Endometrial microvascular endothelial cells (primary cell): ENCODE measurements around the gene ZNF774. TPM values are rescaled to one million over a fixed set of nuclear protein-coding genes. Genes with fewer than 3 reads are reported as not detected.

ENCODE experiments used
- in situ Hi-C: cut with HindIII; loops from 2 replicates; pipeline ENCODE4 v1.10.0; 2017; ENCODE audit warnings: low sequenced_read_pairs, low pct_unique_long_range_greater_than_20kb; ENCODE audit errors: inconsistent ontology term
- total RNA-seq: library from RNA; depleted of rRNA; stranded (reverse); fragments of >200 nt; gene quantifications from one replicate; pipeline ENCODE4 v1.2.3, GENCODE V29; 2015; ENCODE audit errors: inconsistent ontology term

Gene ZNF774
- total RNA-seq, 1 donor from 2014 or later, result 0.56 TPM

- in situ Hi-C loops, result no loop called here
Observed at GRCh38 chr15:90382320-90382719, 30.2 kb downstream of the ZNF774 start.

GRCh38 chr15:90386221-90386620 lies 34.1 kb downstream of the ZNF774 start:
- in situ Hi-C loops, result no loop called here

DNA sequence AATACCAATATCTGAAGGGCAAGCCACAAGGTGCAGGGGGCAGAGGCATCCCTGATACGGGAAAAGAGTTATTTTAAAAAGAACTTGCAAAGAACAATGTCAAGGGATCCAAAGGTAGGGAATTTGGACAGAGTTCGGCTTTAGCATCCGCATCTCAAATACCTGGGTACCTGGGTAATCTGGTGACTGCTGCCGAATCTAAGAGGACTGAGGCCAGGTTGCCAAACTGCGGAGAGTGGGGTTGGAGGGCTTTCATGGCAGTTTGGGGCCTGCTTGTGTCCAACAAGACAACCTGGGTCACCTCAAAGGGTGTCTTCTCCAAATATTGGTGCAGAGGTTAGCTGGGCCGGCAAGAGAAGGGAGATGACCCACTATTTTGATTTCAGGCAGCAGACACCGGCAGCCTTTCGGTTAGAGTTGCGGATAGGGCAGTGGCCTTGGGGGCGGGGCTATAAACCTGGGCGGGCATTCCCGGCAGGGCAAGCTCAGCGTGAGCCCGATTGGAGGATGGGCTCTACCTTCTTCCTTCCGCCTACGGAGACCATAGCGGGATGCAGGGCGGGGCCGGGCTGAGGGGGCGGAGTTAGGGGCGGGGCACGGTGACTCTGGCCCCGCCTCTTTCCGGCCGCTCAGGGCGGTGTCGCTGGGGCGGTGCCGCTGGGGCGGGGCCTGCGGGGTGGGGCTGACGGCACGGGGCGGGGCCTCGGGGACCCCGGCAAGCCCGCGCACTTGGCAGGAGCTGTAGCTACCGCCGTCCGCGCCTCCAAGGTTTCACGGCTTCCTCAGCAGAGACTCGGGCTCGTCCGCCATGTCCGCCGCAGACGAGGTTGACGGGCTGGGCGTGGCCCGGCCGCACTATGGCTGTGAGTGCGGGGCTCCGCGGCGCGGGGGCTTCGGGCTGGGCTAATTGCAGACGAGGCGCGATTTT lies 35.7 kb downstream of the ZNF774 start, which contains the start of gene IQGAP1:
Gene IQGAP1, plus strand, starts transcription at position 709 of the 928 bp plus-strand sequence. Its CDS starts 100 bp downstream, at position 809.
- in situ Hi-C loops, result no loop called here

- in situ Hi-C loops, result no loop called here
Observed at GRCh38 chr15:90388462-90389380, 36.6 kb downstream of the ZNF774 start.

GRCh38 chr15:90389513-90389912 lies 37.4 kb downstream of the ZNF774 start:
- in situ Hi-C loops, result no loop called here

DNA sequence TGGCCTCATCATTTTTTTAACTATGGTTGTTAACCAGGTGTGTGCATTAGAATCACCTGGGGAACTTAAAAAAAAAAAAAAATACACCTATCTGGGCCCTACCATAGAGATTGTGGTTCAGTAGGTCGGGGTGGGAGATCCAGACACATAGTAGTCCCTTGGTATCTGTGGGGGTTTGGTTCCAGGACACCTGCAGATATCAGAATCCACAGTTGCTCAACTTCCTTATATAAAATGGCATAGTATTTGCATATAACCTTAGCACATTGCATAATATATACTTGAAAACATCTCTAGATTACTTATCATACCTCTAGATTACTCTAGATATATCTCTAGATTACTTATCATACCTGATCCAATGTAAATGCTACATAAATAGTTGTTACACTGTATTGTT lies 41.0 kb downstream of the ZNF774 start:
- in situ Hi-C loops, result no loop called here

DNA sequence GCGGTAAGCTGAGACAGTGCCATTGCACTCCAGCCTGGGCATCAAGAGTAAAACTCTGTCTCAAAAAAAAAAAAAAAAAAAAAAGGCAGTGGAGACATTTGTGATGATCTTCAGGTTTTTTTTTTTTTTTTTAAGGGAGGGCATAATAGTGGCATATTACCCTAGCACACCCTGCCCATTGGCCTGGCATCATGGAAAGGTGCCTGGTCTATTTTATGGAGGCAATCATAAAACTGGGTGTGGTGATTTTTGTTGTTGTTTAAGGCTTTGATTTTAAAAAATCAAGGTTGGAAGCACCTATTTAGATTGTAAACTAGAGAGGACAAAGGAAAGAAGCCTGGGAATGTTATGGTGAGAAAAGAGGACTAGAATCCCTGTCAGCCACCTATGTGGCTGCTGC lies 42.0 kb downstream of the ZNF774 start:
- in situ Hi-C loops, result no loop called here

DNA sequence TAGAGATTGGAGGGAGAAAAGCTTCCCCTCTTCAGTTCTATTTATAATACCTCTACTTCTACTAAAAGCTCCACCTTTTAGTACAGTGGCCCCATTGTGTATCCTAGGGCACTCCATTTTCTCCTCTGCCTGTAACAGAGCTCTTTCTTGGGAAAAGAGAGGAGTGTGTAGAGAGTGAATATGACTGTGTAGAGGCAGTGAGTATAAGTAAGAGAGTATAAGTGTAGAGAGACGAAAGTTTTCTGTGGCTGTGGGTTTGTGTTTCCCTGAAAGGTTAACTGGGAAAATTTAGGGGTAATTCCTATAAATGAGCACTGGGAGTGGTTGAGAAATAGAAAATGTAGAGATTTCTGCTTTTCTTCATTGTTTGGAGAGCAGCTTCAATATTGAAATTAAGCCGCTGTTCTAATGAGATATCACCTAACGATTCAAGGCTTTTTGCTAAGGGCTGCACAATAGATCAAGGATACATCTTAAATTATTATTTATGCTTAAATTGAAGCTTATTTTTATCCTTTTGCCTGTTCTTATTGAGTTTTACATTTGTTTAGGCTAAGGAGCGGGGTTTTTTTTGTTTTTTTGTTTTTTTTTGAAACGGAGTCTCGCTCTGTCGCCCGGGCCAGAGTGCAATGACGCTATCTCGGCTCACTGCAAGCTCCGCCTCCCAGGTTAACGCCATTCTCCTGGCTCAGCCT lies 42.8 kb downstream of the ZNF774 start:
- in situ Hi-C loops, result no loop called here

- in situ Hi-C loops, result no loop called here
Observed at GRCh38 chr15:90396321-90396720, 44.2 kb downstream of the ZNF774 start.

- in situ Hi-C loops, result no loop called here
Observed at GRCh38 chr15:90400005-90400758, 48.1 kb downstream of the ZNF774 start.

DNA sequence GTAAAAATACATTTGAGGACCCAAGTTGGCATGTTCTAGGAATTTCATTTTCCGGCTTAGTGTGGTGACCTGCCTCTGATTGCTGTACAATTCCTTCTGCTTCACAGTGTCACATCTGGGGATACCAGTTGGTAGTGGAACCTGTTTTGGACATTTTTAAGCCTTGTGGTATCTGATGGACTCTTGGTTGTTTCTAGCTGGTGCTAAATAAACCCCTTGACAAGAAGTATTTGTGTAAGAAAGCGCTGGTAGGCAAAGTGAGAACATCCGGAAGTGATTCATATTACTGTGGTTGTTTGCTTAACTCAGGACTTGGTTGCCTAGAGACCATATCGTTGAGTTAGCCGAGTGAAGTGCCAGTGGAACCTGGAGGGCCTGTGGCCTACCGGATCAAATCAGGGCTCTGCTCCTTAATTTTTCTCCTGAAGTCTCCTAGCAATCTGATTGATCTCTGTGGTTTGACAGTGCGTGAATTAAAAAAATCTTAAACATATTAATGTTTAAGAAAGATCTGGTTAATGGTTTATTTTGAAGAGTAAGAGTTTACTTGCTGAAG lies 48.8 kb downstream of the ZNF774 start:
- in situ Hi-C loops, result no loop called here

- in situ Hi-C loops, result no loop called here
Observed at GRCh38 chr15:90401495-90401894, 49.4 kb downstream of the ZNF774 start.

DNA sequence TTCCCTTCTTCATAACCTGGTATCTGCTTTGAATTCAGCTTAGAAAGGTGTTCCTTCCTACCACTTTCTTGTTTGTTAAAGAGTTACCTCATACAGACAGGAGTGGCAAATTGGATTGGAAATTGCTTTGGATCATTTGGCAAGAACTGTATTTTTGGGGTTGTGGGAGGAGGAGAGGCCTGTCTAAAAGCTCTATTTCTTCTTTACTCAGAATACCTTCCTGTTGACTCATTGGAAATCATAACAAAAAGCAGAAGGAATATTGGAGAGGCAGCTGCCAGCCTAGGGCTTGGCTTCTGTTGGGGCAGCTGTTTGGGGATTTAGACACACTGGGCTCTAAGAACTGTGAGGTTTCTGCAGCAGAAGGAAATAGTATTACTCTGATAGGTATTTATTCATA lies 50.1 kb downstream of the ZNF774 start:
- in situ Hi-C loops, result no loop called here

GRCh38 chr15:90402767-90403166 lies 50.7 kb downstream of the ZNF774 start:
- in situ Hi-C loops, result no loop called here

GRCh38 chr15:90405055-90405607 lies 53.0 kb downstream of the ZNF774 start:
- in situ Hi-C loops, result no loop called here

DNA sequence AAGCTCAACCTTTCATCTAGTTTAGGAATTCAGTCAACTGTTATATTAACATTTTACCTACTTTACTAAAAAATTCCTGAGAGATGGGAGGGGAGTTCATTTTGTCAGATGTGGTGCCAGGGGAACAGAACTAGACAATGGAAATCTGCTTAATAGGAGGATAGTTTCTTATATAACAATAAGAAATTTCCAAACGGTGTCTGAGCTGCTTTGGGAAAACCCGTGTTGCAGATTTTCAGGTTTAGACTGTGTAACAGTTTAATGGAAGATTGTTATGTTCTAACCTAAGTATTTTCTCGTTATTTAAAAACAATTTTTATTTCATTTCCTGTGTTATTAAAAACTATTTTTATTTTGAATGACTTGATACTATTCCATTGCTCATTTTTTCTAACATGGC lies 55.3 kb downstream of the ZNF774 start:
- in situ Hi-C loops, result no loop called here

- in situ Hi-C loops, result no loop called here
Observed at GRCh38 chr15:90407871-90408317, 55.8 kb downstream of the ZNF774 start.

- in situ Hi-C loops, result no loop called here
Observed at GRCh38 chr15:90408657-90409056, 56.6 kb downstream of the ZNF774 start.
